Neural cell (in vitro differentiated cells): Measurements from ENCODE around the gene PLXNA2. TPM values are rescaled to one million over a fixed set of nuclear protein-coding genes. Genes with fewer than 3 reads are reported as not detected.

ENCODE experiments used
- H2AFZ ChIP-seq: fragments of 200-600, 300-800 bp; sonication (generic), shearing (Covaris generic); 2 replicates; pipeline ENCODE4 v1.6.0; 2014; ENCODE audit warnings: low read depth, mild to moderate bottlenecking, antibody characterized with exemption, low read length, moderate library complexity
- H3F3A ChIP-seq: fragments of 200-600 bp; shearing (Covaris generic); 2 replicates; pipeline ENCODE4 v1.6.1; 2016; ENCODE audit warnings: mild to moderate bottlenecking, moderate library complexity, mixed read lengths, antibody characterized with exemption, low read length; ENCODE audit not compliant: insufficient read depth, poor library complexity, severe bottlenecking
- H3K27ac ChIP-seq: fragments of 200-600, 300-800 bp; sonication (generic), shearing (Covaris generic); 2 replicates; pipeline ENCODE4 v1.5.1; 2014; ENCODE audit warnings: mild to moderate bottlenecking, low read length, moderate library complexity
- H3K27me3 ChIP-seq: fragments of 300-800, 200-600 bp; sonication (generic), shearing (Covaris generic); 2 replicates; pipeline ENCODE4 v1.6.0; 2014; ENCODE audit warnings: mild to moderate bottlenecking, low read depth, low read length, moderate library complexity; ENCODE audit not compliant: insufficient read depth
- H3K36me3 ChIP-seq: fragments of 300-800, 200-600 bp; sonication (generic), shearing (Covaris generic); 2 replicates; pipeline ENCODE4 v1.5.1; 2014; ENCODE audit warnings: mild to moderate bottlenecking, antibody characterized with exemption, low read length, moderate library complexity; ENCODE audit not compliant: insufficient read depth
- H3K4me2 ChIP-seq: fragments of 300-800, 200-600 bp; sonication (generic), shearing (Covaris generic); 2 replicates; pipeline ENCODE4 v1.6.0; 2014; ENCODE audit warnings: mild to moderate bottlenecking, low read length
- H3K4me3 ChIP-seq: fragments of 300-800, 200-600 bp; sonication (generic), shearing (Covaris generic); 2 replicates; pipeline ENCODE4 v1.5.1; 2014; ENCODE audit warnings: mild to moderate bottlenecking, low read length, moderate library complexity
- H3K79me2 ChIP-seq: fragments of 200-600 bp; shearing (Covaris generic); replicated peaks from 2 replicates; pipeline ENCODE4 v1.6.0; 2014; ENCODE audit warnings: mild to moderate bottlenecking, low read length, moderate library complexity; ENCODE audit not compliant: insufficient read depth
- H3K9ac ChIP-seq: fragments of 300-800, 200-600 bp; sonication (generic), shearing (Covaris generic); 2 replicates; pipeline ENCODE4 v1.6.1; 2016; ENCODE audit warnings: mild to moderate bottlenecking, low read length, mixed read lengths
- H3K9me2 ChIP-seq: fragments of 200-600 bp; shearing (Covaris generic); 2 replicates; pipeline ENCODE4 v1.6.1; 2016; ENCODE audit warnings: mild to moderate bottlenecking, low read length, mixed read lengths; ENCODE audit not compliant: insufficient read depth
- H3K9me3 ChIP-seq: fragments of 200-600, 300-800 bp; sonication (generic), shearing (Covaris generic); 2 replicates; pipeline ENCODE4 v1.6.1; 2016; ENCODE audit warnings: mild to moderate bottlenecking, mixed run types, low read length, moderate library complexity, mixed read lengths
- H4K20me1 ChIP-seq: fragments of 200-600 bp; shearing (Covaris generic); 2 replicates; pipeline ENCODE4 v1.6.1; 2016; ENCODE audit warnings: mild to moderate bottlenecking, mixed run types; ENCODE audit not compliant: insufficient read depth
- CTCF ChIP-seq: fragments of 450-650 bp; IDR thresholded peaks from 2 replicates; pipeline ENCODE4 v1.5.1; 2014; ENCODE audit warnings: antibody characterized with exemption, mild to moderate bottlenecking, moderate library complexity; ENCODE audit not compliant: poor library complexity, severe bottlenecking
- EP300 ChIP-seq: fragments of 450-650 bp; conservative IDR thresholded peaks from 2 replicates; pipeline ENCODE4 v1.6.1; 2014; ENCODE audit warnings: antibody characterized with exemption, mild to moderate bottlenecking, moderate library complexity; ENCODE audit not compliant: poor library complexity, severe bottlenecking
- EZH2 ChIP-seq: fragments of 200-600, 300-800 bp; shearing (Covaris generic), sonication (generic); IDR thresholded peaks from 2 replicates; pipeline ENCODE4 v1.6.1; 2014; ENCODE audit warnings: antibody characterized with exemption, low read length, borderline replicate concordance, mild to moderate bottlenecking; ENCODE audit not compliant: insufficient read depth, poor library complexity, severe bottlenecking
- MXI1 ChIP-seq: fragments of 450-650 bp; conservative IDR thresholded peaks from 2 replicates; pipeline ENCODE4 v1.6.1; 2014; ENCODE audit warnings: antibody characterized with exemption, mild to moderate bottlenecking; ENCODE audit not compliant: poor library complexity, severe bottlenecking
- POLR2AphosphoS5 ChIP-seq: IDR thresholded peaks from 2 replicates; pipeline ENCODE4 v1.6.1; 2012
- RAD21 ChIP-seq: fragments of 450-650 bp; conservative IDR thresholded peaks from 2 replicates; pipeline ENCODE4 v1.6.1; 2014; ENCODE audit warnings: antibody characterized with exemption, mild to moderate bottlenecking, moderate library complexity
- REST ChIP-seq: IDR thresholded peaks from 2 replicates; pipeline ENCODE4 v1.6.1; 2012; ENCODE audit warnings: borderline replicate concordance
- SMC3 ChIP-seq: fragments of 450-650 bp; conservative IDR thresholded peaks from 2 replicates; pipeline ENCODE4 v1.6.1; 2014; ENCODE audit warnings: antibody characterized with exemption, mild to moderate bottlenecking, moderate library complexity; ENCODE audit not compliant: poor library complexity
- TAF1 ChIP-seq: IDR thresholded peaks from 2 replicates; pipeline ENCODE4 v1.6.1; 2012; ENCODE audit warnings: low read depth
- polyA plus RNA-seq: library from polyadenylated mRNA; depleted of rRNA; stranded (reverse); fragments of >200 nt; gene quantifications from 2 replicates; pipeline ENCODE4 v1.2.3, GENCODE V29; 2014

Gene PLXNA2
- polyA plus RNA-seq, 1 donor from 2014 or later: 30.6 TPM

- TF ChIP-seq MXI1: no peak
Observed at GRCh38 chr1:208089761-208090370, 154.3 kb downstream of the PLXNA2 start (continued).

GRCh38 chr1:208089149-208089548 is 155.0 kb downstream of the PLXNA2 start:
- no peaks in the 10 kb centered on the region for H3K9me2 ChIP-seq
- H2AFZ ChIP-seq: no peak overlapping the region
- H3K9ac ChIP-seq: no peak overlapping the region
- H3K27me3 ChIP-seq: no peaks in the 10 kb centered on the region
- no peaks in the 10 kb centered on the region for H3K9me3 ChIP-seq
- no peak overlapping the region for H3K4me3 ChIP-seq
- peaks cover 7% of the 10 kb centered on the region for H3K36me3 ChIP-seq
- no peak overlapping the region for H3K27ac ChIP-seq
- H3F3A ChIP-seq: no peaks in the 10 kb centered on the region
- TF ChIP-seq EZH2 (no peak), RAD21 (no peak)
- H3K4me2 ChIP-seq: no peak overlapping the region
- H4K20me1 ChIP-seq: no peaks in the 10 kb centered on the region
- no peaks in the 10 kb centered on the region for H3K79me2 ChIP-seq

- Histone ChIP-seq H3K27me3 (no peaks in the 10 kb centered on the region), H3K4me2 (no peak overlapping the region), H3K9me2 (no peaks in the 10 kb centered on the region), H3K9ac (no peak overlapping the region), H3K27ac (no peak overlapping the region), H3K4me3 (no peak overlapping the region), H3K79me2 (no peaks in the 10 kb centered on the region), H3K36me3 (peaks cover 7% of the 10 kb centered on the region), H3F3A (no peaks in the 10 kb centered on the region), H4K20me1 (no peaks in the 10 kb centered on the region), H2AFZ (no peak overlapping the region), H3K9me3 (no peaks in the 10 kb centered on the region)
- TF ChIP-seq TAF1: no peak
- TF ChIP-seq POLR2AphosphoS5: no peak
- no peak for TF ChIP-seq CTCF
- no peak for TF ChIP-seq RAD21
- no peak for TF ChIP-seq EP300
- TF ChIP-seq MXI1: no peak
- TF ChIP-seq EZH2: no peak
- TF ChIP-seq REST: no peak
- no peak for TF ChIP-seq SMC3
Observed at GRCh38 chr1:208088319-208088718, 155.9 kb downstream of the PLXNA2 start.
